ENCODE results near the gene ENTR1.

The ENTR1 gene

DNA sequence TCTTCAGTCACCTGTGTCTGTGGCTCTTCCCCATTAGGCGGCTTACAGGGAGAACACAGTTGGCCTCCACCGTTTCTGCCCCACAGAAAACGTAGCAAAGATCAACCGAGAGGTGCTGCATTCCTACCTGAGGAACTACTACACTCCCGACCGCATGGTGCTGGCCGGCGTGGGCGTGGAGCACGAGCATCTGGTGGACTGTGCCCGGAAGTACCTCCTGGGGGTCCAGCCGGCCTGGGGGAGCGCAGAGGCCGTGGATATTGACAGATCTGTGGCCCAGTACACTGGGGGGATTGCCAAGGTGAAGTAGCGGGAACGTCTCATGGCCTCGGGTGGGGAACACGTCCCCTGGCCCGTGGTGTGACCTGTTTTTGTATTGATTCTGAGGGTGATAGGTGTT lies 6.5 kb upstream of the ENTR1 start:
- TF ChIP-seq FOXP2 (optimal IDR thresholded peaks at IDR 0.05; ENCODE audit: borderline replicate concordance, extremely low read depth, extremely low read length, insufficient read depth) (no peak), TAF1 (IDR thresholded peaks at IDR 0.05; ENCODE audit: borderline replicate concordance, insufficient read depth, low read length) (no peak), POLR2AphosphoS5 (IDR thresholded peaks at IDR 0.05; ENCODE audit: low read depth, low read length) (no peak), SIN3A (IDR thresholded peaks at IDR 0.05; ENCODE audit: borderline replicate concordance, insufficient read depth, low read length) (no peak)
- TF ChIP-seq, protein P1, sequence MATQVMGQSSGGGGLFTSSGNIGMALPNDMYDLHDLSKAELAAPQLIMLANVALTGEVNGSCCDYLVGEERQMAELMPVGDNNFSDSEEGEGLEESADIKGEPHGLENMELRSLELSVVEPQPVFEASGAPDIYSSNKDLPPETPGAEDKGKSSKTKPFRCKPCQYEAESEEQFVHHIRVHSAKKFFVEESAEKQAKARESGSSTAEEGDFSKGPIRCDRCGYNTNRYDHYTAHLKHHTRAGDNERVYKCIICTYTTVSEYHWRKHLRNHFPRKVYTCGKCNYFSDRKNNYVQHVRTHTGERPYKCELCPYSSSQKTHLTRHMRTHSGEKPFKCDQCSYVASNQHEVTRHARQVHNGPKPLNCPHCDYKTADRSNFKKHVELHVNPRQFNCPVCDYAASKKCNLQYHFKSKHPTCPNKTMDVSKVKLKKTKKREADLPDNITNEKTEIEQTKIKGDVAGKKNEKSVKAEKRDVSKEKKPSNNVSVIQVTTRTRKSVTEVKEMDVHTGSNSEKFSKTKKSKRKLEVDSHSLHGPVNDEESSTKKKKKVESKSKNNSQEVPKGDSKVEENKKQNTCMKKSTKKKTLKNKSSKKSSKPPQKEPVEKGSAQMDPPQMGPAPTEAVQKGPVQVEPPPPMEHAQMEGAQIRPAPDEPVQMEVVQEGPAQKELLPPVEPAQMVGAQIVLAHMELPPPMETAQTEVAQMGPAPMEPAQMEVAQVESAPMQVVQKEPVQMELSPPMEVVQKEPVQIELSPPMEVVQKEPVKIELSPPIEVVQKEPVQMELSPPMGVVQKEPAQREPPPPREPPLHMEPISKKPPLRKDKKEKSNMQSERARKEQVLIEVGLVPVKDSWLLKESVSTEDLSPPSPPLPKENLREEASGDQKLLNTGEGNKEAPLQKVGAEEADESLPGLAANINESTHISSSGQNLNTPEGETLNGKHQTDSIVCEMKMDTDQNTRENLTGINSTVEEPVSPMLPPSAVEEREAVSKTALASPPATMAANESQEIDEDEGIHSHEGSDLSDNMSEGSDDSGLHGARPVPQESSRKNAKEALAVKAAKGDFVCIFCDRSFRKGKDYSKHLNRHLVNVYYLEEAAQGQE (IDR thresholded peaks at IDR 0.05; ENCODE audit: insufficient read depth in 1 of 2, low read depth in 2 of 2, low read length in 2 of 2) = no peak

DNA sequence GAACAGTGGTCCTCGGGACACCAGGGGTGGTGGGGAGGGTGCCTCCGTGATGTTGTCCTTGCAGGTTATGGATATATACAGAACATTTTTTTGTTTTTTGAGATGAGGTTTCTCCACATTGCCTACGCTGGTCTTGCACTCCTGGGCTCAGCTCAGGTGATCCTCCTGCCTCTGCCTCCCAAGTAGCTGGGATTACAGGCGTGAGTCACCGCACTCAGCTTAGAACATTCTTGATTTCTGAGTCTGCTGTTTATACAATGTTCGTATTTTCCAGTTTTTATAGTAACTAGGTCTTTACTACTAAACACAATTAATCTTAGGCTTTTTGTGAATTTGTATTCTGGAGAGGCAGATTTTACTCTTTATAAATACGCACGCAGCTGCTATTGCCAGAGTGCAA lies 6.0 kb upstream of the ENTR1 start:
- TF ChIP-seq SIN3A (IDR thresholded peaks at IDR 0.05; ENCODE audit: borderline replicate concordance, insufficient read depth, low read length) (no peak), POLR2AphosphoS5 (IDR thresholded peaks at IDR 0.05; ENCODE audit: low read depth, low read length) (no peak), FOXP2 (optimal IDR thresholded peaks at IDR 0.05; ENCODE audit: borderline replicate concordance, extremely low read depth, extremely low read length, insufficient read depth) (no peak), TAF1 (IDR thresholded peaks at IDR 0.05; ENCODE audit: borderline replicate concordance, insufficient read depth, low read length) (no peak)
- TF ChIP-seq, protein P1 (IDR thresholded peaks at IDR 0.05; ENCODE audit: insufficient read depth in 1 of 2, low read depth in 2 of 2, low read length in 2 of 2) = no peak

GRCh38 chr9:136412962-136413361 lies 2.5 kb upstream of the ENTR1 start:
- TF ChIP-seq, protein P1 (IDR thresholded peaks at IDR 0.05; ENCODE audit: insufficient read depth in 1 of 2, low read depth in 2 of 2, low read length in 2 of 2) = no peak
- TF ChIP-seq SIN3A (IDR thresholded peaks at IDR 0.05; ENCODE audit: borderline replicate concordance, insufficient read depth, low read length) (no peak), FOXP2 (optimal IDR thresholded peaks at IDR 0.05; ENCODE audit: borderline replicate concordance, extremely low read depth, extremely low read length, insufficient read depth) (no peak), POLR2AphosphoS5 (IDR thresholded peaks at IDR 0.05; ENCODE audit: low read depth, low read length) (no peak), TAF1 (IDR thresholded peaks at IDR 0.05; ENCODE audit: borderline replicate concordance, insufficient read depth, low read length) (no peak)

GRCh38 chr9:136411378-136411777 lies 964 bp upstream of the ENTR1 start:
- no peak for TF ChIP-seq TAF1 (IDR thresholded peaks at IDR 0.05; ENCODE audit: borderline replicate concordance, insufficient read depth, low read length)
- TF ChIP-seq FOXP2 (optimal IDR thresholded peaks at IDR 0.05; ENCODE audit: borderline replicate concordance, extremely low read depth, extremely low read length, insufficient read depth) = no peak
- no peak for TF ChIP-seq SIN3A (IDR thresholded peaks at IDR 0.05; ENCODE audit: borderline replicate concordance, insufficient read depth, low read length)
- TF ChIP-seq, protein P1 (IDR thresholded peaks at IDR 0.05; ENCODE audit: insufficient read depth in 1 of 2, low read depth in 2 of 2, low read length in 2 of 2) = no peak
- no peak for TF ChIP-seq POLR2AphosphoS5 (IDR thresholded peaks at IDR 0.05; ENCODE audit: low read depth, low read length)
